ENCODE measurements around the gene FARP1.
A peak's percentile ranks its signal among the peaks of the same experiment; 100 is the strongest.
"Not testable (repeated sequence)": the region's sequence is repeated elsewhere in the genome, so short reads cannot be mapped to it uniquely, and the experiment has no call there.

The FARP1 gene

DNA sequence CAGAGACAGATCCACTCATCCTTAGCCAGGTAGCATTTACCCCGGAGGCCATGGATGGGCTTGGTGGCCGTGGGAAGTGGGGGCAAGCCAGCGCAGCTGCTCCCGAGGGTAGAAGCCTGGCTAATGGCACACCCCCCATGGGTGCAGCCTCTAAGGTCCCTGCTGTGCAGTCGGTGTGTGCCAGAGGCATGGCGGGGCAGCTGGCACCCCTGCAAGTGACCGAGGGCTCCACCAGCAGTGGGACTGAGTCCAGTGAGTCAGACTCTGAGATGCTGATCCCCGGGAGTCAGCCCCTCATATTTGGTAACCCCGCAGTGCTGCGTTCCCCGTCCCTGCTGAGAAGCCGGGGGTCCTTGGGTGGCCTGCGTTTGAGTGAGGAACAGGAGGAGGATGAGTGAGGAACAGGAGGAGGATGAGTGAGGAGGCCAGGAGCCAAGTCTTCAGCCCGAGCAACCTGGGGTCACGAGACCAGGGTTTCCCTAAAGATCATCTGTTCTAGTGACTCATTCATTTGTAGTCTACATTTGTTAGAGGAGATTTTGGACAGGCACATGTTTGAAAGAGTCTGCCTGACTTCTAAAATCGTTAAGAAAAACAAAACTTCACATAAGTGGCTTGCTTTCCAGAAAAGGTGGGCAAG, 253.3 kb downstream of the FARP1 start:
- DNase-seq (ENCODE audit: low spot score), result no peak

DNA sequence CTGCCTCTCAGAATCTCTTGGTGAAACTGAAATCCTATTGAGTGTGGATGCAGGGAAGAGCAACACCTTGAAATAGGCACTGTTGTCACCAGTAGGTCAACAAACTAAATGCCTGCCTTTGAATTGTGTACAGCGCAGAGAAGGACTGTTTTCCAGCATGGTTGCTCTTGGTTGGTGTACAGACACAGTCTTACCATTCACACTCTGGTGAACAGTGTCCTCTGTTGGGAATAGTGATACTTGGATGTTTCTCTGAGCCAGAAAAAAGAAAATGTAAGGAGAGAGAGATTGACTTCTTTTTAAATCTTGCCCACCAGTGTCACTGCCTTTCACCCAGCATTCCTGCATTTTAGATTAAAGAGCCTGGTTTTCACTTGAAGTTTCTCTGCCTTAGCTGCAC, 254.3 kb downstream of the FARP1 start:
- DNase-seq (ENCODE audit: low spot score), result no peak

DNA sequence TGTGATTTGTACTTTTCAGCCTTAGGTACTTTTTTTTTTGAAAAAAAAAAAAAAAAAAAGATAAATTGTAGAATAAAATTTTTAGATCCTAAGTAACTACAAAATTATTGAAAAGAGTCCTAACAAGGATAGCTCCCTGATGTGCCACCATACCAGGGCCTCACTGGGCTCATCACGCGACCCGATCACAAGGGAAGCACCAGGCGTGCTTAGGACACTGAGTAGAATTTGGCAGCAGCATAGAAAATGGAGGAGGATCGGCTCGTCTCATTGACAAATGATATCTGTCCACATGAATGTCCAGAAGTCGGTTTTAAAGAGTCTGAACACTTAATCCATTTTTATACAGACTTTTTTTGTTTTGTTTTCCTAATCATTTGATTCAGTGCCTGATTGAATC, 255.0 kb downstream of the FARP1 start:
- no peak for DNase-seq (ENCODE audit: low spot score)

DNA sequence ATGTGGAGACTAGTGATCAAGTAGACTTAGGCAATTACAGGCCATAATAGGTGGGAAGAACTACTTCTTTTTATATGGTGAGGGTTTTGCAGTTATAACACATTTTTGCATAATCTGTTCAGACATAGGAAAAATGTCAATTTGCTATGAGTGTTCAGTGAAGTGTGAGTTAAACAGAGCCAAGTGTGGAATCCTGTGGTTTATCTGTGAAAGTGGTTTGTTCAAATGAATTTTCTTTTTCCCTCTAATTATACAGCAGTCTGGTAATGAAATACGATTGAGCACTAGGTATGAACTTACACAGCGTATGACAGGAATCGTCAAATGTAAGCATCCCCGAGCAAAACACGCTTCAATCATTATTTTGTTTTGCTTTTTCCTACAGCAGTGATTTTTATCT, 255.7 kb downstream of the FARP1 start:
- no peak for DNase-seq (ENCODE audit: low spot score)

DNA sequence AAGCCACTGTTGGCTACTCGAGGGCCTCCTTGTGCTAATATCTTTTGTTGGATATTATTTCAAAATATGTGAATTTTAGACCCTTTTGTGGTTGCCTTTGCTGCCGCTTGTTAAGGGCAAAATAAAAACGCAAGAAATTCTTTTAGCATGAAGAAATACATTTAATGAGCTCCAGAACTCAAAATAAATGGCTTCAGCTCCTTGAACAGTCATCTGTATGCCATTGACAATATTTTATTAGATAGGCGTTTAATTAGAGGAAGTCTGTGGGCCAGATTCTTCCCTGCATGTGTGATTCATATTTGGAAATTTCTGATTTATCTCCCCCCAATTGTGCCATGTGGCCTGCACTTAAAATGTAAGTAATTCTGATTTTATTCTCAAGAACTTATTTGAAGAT, 256.9 kb downstream of the FARP1 start:
- DNase-seq (ENCODE audit: low spot score), result no peak

DNA sequence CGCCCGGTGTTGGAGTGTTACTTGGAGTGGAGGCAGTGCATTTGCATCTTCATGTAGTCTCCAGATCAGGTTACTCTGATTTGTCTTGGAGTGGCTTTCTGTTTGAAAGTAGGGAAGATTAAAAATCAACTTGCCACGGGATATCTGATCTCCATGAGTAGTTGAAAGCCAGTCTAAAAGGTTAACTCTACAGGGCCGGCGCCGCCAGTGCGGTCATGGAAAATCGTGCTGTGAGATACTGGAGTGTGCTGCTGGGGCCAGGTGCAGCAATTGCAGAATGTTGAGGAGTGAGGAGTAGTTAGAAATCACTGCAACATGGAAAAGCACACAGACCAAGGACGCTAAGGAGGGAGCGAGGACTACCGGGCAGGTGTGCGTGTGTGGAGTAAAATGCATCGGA, 259.0 kb downstream of the FARP1 start:
- DNase-seq (ENCODE audit: low spot score), result no peak

DNA sequence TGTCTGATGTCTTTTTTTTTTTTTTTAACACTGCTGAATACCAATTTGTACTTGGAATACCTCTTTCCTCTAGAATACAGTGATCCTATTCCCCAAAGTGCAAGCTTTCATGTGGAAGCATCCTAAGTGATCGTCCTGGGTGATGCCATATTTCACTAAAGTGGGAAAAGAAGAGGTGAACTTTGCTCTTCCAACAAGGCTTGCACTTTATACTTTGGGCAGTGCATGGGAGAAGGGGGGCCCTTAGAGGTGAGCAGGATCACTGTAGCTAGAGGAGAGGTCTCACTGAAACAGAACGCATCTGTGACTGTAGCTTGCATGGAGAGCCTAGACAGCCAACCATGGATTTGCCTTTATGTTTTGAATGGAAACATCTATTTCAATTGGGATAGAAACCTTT, 260.2 kb downstream of the FARP1 start:
- DNase-seq (ENCODE audit: low spot score), result no peak

DNA sequence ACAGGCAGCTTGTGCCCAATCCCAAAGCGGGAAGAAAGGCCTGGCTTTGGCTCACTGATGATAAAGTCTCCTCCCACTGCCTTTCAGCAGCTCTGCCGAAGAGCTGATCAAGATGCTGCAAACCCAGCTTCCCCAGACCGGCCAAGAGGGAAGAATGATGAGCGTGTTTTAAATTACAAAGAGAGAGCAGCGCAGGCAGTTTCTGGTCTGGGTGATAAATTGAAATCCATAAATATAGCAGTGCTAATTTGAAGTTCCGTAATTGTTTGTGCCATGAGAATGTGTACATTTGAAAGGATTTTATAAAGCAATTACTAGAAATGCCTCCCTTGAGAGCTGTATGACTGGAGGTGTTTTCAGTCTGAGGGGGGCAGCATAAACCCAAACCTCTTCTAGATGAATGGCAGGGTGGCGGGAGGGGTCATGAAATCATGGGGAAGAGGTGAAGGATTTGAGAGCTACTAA, 262.2 kb downstream of the FARP1 start:
- peak; percentile 70 for DNase-seq (ENCODE audit: low spot score)

DNA sequence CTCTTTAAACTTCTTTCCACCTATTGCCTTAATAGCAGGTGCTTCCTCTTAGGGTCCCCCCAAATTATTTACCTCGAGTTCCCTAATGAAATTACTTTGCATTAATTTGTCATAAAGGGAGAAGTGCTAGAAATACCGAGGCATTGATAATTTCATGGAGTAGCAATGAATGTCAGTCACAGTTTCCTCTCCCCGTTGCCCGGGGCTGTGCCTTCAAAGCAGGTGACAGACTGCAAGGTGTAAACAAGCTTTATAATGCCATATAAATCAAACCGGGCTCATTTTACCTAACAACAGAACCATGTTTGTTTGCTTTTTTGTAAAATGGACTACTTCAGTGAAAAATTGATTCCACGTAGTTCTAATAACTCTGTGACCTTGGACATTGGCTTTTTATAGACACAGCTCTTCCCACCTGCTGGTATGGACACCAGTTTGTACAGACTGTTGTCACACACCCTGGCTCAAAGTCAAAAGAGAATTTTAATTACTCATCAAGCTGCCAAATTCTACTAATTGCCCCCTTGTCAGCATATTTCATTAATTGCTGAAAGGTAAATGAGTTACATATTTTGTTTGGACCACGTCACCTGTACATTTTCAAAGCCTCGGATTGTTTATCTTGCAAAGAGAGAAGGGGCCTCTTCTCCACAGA, 262.9 kb downstream of the FARP1 start:
- DNase-seq (ENCODE audit: low spot score), result no peak

DNA sequence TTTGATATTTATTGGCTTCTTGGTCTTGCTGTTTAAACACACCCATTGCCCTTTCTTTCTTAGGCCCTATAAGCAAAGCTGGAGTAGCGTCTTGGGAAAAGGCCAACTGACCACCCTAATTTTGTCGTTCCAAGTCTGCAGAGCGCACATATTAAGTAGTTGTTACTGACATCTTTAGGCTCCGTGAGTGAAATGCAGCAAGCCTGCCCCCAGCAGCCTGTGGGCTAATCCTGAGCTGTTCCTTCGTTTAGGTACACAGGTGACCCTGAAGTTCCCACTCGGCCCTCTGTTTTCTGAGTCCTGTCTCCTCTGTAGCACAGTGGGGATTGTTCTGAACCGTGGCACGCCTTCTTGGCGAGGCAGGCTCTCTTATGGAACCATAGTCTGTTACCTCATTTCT, 263.5 kb downstream of the FARP1 start:
- DNase-seq (ENCODE audit: low spot score), result no peak

DNA sequence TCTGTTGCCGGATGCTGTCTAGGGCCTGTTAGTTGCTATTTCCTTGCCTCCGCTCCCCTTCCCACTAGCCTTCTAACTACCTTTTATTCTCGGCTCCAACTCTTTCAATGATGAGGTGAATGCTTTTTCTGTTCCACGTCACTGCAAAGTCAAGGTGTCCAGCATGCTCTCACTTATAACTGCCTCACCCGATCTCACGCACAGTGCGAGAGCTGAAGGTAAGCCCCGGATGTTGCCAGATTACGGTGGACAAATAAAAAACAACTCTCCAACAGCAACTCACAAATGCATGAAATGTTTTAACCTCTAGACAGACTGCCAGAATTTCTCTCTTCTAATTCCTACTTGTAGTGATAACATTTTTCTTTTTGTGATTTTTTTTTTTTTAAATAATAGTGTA, 264.1 kb downstream of the FARP1 start:
- DNase-seq (ENCODE audit: low spot score), result no peak

DNA sequence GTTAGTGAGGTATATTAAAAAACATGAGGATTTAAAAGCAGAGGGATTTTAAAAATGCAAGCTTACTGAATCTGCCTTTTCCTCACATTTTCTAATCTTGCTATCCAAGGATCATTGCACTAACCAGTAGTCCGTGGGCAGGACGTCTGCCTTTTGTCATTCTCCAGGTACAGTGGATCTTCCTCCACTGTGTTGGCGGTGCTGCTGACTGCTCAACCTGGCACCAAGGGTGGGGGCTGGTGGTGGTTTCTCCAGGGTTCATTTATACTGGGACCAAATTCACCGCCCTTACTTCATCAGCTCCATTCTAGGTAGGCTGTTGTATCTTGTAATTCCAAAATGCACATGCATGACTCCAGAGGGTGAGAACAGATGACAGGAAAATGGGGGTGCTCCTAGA, 264.7 kb downstream of the FARP1 start:
- no peak for DNase-seq (ENCODE audit: low spot score)

DNA sequence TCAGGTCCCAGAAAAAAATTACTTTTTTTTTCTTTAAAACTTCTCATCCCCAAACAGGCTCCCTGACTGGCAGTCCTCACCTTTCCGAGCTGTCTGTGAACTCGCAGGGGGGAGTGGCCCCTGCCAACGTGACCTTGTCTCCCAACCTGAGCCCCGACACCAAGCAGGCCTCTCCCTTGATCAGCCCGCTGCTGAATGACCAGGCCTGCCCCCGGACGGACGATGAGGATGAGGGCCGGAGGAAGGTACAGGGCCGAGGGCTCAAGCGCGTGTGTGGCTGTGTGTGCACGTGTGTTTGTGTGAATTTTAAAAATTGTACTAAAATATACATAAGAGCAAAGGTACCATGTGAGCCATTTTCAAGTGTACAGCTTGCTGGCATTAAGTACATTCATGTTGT, 266.4 kb downstream of the FARP1 start:
- DNase-seq (ENCODE audit: low spot score), result no peak

DNA sequence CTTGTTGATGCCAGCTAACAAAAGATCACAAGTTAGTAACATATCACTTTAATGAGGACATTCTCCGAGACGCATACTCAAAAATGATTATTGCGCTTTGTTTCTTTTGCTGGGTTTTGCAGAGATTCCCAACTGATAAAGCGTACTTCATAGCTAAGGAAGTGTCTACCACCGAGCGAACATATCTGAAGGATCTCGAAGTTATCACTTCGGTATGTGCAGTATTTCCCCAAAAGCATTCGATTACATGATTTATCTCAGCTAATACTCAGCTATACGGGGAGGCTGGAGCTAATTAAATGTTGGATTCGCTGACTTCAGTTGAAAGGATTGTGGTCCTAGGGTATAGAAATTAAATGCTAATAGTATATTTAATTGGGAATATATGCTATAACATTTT, 267.7 kb downstream of the FARP1 start:
- no peak for DNase-seq (ENCODE audit: low spot score)

DNA sequence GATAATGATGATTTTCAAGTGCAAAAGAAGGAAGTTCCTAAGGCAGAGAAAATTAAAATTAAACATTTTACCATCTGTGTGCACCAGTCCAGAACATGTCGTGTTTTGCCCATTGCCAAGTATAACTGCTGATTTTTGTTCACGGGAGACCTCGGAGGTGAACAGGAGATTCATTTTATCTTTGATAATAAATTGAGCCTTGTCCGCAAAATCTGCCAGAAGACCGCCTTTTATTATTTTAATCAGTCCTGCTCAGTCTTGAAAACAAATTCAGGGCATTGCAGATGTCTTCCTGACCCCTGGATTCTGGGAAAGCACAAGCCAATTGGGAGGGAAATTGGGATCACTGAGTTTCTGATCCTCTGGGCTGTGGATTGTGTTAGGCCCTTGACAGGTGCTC, 268.1 kb downstream of the FARP1 start:
- no peak for DNase-seq (ENCODE audit: low spot score)

DNA sequence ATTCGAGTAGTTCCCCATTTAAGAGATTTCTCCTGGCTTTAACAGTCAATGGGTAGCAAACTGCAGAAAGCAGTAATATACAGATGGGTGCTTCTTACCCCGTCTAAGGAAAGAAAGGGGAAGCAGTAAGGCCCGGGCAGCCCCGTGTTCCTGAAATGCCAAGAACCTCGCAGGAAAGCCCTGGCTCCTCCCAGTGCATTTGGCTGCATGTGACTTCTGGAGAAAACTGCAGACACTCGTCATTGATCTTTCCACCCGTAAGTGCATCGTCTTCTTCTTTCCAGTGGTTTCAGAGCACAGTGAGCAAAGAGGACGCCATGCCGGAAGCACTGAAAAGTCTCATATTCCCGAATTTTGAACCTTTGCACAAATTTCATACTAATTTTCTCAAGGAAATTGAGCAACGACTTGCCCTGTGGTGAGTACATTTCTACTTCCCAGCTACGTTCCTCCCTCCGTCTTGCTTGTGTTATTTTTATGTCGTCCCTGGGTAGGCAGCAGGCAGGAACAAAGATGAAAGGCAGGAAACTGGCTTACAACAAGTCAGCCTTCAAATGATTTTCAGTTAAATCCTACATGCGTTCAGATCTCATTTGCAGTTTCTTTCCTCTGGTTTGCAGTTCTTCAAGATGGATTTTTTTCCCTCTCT, 268.8 kb downstream of the FARP1 start:
- DNase-seq (ENCODE audit: low spot score), result no peak

DNA sequence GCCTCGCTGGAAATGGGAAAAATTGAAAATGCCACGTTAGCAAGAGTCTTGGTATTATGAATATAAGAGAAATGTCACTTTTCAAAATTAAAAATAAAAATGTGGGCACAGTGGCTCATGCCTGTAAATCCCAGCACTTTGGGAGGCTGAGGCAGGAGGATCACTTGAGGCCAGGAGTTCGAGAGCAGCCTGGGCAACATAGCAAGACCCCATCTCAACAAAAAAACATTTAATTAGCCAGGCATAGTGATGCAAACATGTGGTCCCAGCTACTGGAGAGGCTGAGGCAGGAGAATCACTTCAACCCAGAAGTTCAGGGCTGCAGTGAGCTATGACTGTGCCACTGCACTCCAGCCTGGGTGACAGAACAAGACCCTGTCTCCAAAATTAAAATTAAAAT, 270.4 kb downstream of the FARP1 start:
- not testable (repeated sequence) for DNase-seq (ENCODE audit: low spot score)

DNA sequence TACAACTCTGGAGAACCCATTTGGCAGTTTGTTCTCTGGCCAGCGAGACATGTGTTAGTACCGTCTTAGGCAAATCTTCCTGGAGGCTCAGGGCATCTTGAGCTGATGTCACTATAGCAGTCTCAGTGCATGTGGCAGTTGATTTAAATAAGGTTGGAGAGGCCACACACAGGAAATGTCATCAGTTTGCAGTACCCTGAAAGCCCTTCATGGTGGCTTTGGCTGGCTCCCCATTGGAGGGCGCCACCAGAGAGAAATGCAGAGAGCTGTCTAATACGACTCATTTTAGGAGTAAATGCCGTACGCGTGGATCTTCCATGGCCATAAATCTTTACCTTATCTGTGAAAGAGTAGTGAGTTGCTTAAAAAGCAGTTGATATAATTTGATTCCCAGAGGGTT, 270.9 kb downstream of the FARP1 start:
- DNase-seq (ENCODE audit: low spot score), result no peak

DNA sequence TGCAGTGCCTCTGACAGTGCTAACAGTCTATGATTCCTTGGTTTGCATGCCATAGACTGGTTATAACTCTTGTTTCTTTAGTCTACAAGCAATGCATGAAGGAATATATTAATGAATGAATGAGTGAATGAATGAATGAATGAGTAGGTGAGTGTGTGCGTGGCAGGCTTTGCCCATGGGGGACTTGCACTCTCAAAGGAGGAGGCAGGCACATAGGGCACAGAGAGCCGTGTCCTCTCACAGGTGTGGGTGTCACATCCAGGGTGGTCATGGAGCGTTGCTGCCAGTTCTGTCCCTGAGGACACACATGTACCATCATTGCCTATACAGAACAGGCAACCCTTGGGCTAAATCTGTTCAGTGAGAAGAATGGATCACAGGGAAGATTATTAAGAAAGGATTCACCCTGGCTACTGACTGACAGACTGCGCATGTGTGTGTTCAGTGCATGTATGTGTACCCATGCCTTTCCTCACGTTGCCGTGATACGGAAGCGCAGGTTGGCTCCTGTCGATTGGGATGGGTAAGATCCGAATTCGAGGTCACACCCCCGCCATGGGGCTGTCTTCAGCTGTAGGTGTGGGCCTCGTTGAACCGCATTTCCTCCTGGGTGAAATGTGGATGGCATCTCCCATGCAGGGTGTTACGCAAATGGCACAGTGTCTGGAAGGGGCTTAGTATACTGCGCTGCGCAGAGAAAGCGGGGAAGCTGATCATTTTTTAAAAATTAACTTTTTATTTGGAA, 272.6 kb downstream of the FARP1 start:
- no peak for DNase-seq (ENCODE audit: low spot score)

DNA sequence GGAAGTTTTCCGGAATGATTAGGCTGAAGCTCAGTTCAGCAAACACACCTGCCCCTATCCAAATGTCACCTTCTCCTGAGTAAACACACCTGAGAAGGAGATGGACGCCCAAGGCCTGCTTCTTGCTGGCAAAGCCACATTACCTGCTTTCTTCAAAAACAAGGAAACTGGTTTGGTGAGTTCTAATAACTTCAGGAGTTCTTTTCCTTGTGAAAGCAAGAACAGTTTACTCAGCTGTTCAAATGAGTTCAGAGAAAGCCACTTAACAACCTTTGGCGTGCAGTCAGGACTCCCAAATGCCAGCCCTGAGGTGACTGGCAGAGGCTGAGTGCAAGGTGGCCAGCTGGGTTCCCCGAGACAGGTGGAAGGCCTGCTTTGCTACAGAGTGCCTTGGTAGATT, 273.5 kb downstream of the FARP1 start:
- peak; percentile 30 for DNase-seq (ENCODE audit: low spot score)

DNA sequence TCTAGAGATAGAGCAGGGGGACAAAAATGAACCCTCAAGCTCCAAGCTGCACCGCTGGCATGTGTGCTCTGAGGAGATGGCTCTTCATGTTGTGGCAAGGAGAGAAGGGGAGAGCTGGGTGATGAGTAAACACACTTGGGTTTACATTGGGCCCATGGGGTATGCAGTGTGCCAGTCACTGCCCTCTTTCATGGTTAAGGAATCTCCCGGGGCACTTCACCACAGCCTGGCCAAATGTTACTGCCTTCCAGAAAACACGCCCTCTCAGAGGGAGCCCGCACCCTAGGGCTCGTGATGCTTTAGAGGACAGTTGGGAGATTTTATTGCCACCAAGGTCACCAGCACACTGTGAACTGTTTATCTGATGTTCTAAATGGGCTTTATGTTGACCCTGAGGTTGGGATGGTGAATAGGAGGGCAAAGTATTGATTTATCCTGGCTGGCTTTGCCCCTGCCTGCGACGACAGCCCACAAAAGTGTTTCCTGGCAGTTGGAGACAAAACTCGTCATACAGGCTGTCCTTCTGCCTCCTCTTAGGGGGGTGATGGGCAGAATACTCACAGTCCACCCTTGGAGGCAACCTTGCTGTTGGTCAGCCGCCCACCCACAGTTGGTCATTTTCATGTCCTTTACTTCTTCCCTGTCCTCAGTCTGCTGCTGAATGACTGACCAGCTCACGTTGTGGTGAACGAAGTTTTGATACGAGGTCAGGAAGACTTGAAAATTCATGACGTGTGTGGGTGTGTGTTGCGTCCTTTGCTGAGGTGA, 277.1 kb downstream of the FARP1 start:
- DNase-seq (ENCODE audit: low spot score), result no peak

DNA sequence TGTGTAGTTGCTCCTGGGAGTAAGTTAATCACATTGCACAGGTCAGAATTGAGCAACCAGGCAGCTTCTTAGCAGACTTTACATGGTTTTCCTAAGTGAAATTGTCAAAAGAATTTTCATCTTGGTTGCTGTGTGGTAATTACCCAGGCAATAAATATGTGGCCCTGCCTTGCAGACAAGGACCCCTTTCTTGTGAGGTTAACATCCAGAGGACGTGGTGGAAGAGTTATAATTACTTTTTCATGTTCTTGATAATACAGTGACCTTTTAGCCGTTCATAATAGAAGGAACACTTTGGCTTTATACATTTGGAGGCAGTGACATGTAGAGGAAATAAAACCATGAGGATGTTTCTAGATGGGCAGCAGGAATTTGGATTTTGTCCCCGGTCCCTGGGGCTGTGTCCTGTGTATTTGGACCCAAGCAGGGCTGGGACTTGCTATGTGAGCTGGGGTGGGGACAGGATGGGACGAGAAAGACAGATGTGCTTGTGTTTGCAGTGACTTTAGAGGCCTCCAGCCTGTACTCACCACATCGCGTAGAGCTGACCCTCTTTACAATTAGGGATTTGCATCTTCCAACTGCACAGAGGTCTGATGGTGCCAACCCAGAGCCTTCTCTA, 277.8 kb downstream of the FARP1 start:
- no peak for DNase-seq (ENCODE audit: low spot score)
